ENCODE results near the gene FBXO24.

- TF ChIP-seq, protein P1, sequence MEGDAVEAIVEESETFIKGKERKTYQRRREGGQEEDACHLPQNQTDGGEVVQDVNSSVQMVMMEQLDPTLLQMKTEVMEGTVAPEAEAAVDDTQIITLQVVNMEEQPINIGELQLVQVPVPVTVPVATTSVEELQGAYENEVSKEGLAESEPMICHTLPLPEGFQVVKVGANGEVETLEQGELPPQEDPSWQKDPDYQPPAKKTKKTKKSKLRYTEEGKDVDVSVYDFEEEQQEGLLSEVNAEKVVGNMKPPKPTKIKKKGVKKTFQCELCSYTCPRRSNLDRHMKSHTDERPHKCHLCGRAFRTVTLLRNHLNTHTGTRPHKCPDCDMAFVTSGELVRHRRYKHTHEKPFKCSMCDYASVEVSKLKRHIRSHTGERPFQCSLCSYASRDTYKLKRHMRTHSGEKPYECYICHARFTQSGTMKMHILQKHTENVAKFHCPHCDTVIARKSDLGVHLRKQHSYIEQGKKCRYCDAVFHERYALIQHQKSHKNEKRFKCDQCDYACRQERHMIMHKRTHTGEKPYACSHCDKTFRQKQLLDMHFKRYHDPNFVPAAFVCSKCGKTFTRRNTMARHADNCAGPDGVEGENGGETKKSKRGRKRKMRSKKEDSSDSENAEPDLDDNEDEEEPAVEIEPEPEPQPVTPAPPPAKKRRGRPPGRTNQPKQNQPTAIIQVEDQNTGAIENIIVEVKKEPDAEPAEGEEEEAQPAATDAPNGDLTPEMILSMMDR (IDR thresholded peaks at IDR 0.05) = no peak
- TF ChIP-seq EZH2 (IDR thresholded peaks at IDR 0.05) = no peak
- TF ChIP-seq EZH2phosphoT487 (IDR thresholded peaks at IDR 0.05) = no peak
Observed at GRCh38 chr7:100611983-100612729, 26.0 kb downstream of the FBXO24 start, which contains the start of gene MOSPD3.
